22Rv1 (cell line): ENCODE results near the gene EXD3.

Source experiments
- H3K27ac ChIP-seq: fragments of 450-650 bp; 2 replicates; pipeline ENCODE4 v1.5.1; 2017
- CTCF ChIP-seq: fragments of 450-650 bp; IDR thresholded peaks from 2 replicates; pipeline ENCODE4 v1.5.1; 2017; ENCODE audit warnings: mild to moderate bottlenecking
- ZFX ChIP-seq: fragments of 450-650 bp; IDR thresholded peaks from 2 replicates; pipeline ENCODE4 v1.6.1; 2017; ENCODE audit warnings: antibody characterized with exemption, borderline replicate concordance

EXD3 gene

GRCh38 chr9:137398561-137399468 is 24.1 kb downstream of the EXD3 start:
- TF ChIP-seq ZFX (no peak), CTCF (no peak)
- no peak overlapping the region for H3K27ac ChIP-seq

- no peak overlapping the region for H3K27ac ChIP-seq
- TF ChIP-seq CTCF (no peak), ZFX (no peak)
Observed at GRCh38 chr9:137397675-137398423, 25.1 kb downstream of the EXD3 start.

- H3K27ac ChIP-seq: no peak overlapping the region
- no peak for TF ChIP-seq CTCF
- TF ChIP-seq ZFX: no peak
Observed at GRCh38 chr9:137396634-137397367, 26.2 kb downstream of the EXD3 start.

- H3K27ac ChIP-seq: no peak overlapping the region
- TF ChIP-seq ZFX: no peak
- TF ChIP-seq CTCF: no peak
Observed at GRCh38 chr9:137396227-137396626, 26.7 kb downstream of the EXD3 start.

GRCh38 chr9:137395666-137396010 is 27.3 kb downstream of the EXD3 start:
- no peak overlapping the region for H3K27ac ChIP-seq
- TF ChIP-seq ZFX: no peak
- TF ChIP-seq CTCF: no peak

GRCh38 chr9:137394866-137395665 is 27.9 kb downstream of the EXD3 start:
- TF ChIP-seq CTCF: no peak
- no peak for TF ChIP-seq ZFX
- H3K27ac ChIP-seq: no peak overlapping the region
